AG04449 (cell line): ENCODE results near the gene ABL1.

Experiments
- CTCF ChIA-PET: fragments of 350-600 bp; formaldehyde crosslinking; extraction: SDS; loops from one replicate; lab custom pipeline; 2021; ENCODE audit warnings: antibody characterized with exemption; lab: Yijun Ruan, JAX
- POLR2A ChIA-PET: fragments of 400-600, 350-600 bp; formaldehyde crosslinking; extraction: SDS; loops from one replicate; lab custom pipeline; 2020; ENCODE audit warnings: antibody characterized with exemption, inconsistent platforms; lab: Yijun Ruan, JAX
- DNase-seq: peaks from one replicate; pipeline ENCODE4 v3.0.0-alpha.2; 2010; ENCODE audit warnings: low read depth, low spot score
- H3K4me3 ChIP-seq: 2 replicates; pipeline ENCODE4 v1.5.1; 2011; ENCODE audit warnings: low read depth, mild to moderate bottlenecking, control low read depth, low read length
- CTCF ChIP-seq: IDR thresholded peaks from one replicate; pipeline ENCODE4 v1.5.1; 2011; ENCODE audit warnings: mild to moderate bottlenecking, moderate library complexity, low read length, control low read depth, inconsistent platforms; ENCODE audit not compliant: insufficient read depth; ENCODE audit errors: missing control alignments

The ABL1 gene

DNA sequence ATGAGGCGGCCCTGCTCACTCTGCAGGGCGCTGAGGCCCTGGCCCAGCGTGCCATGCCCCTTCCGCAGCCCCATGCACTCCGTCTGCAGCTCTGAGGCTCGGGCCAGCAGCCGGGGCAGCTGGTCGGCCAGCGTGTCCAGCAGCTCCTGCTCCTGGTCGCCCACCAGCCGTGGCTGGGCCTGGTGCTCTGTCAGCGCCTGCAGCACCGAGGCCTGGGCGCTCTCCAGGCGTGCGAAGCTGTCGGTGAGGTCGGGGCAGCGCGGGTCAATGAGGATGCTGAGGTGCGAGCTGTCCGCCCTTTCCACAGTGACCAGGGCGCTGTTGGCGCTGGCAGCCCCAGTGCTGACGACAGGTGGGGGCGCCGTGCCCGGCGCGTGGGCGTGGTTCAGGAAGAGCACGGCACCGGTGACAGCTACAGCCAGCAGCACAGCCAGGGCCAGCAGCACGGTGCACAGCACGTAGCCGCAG, 94.6 kb downstream of the ABL1 start:
- ChIA-PET CTCF (interaction anchor here (1.1 to 2.8 kb wide), 4 partner anchors 10 to 222 kb away, joined by 3 to 9 read pairs (median 6); no protein-coding TSS in a partner anchor), POLR2A (no interaction called here)
- no peak for DNase-seq
- TF ChIP-seq CTCF, result no peak
- no peak overlapping the region for H3K4me3 ChIP-seq

GRCh38 chr9:130930132-130930803, 95.2 kb downstream of the ABL1 start:
- TF ChIP-seq CTCF, result no peak

DNA sequence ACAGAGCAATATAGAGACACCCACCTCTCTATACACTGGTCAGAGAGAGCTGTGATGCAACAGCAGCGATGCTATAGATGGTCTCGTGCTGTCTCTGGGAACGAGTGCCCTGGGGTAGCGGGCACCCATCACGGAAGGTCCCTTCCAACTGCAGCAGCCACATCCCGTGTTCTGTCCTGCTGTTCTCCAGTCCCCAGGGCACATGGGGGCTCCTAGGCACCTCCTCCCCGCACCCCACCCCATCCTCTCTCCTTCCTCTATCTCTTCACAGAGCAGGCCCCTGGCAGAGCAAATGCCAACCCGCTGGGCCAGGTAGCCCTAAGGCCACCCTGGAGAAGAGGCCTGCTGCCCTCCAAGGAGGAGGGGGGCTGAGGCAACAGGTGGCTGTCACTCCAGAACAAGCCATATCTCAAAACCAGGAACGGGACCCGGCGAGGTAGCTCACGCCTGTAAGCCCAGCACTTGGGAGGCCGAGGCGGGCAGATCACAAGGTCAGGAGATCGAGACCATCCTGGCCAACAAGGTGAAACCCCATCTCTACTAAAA, 95.8 kb downstream of the ABL1 start:
- no peak for TF ChIP-seq CTCF
- POLR2A ChIA-PET, result no interaction called here
- no peak for DNase-seq
- no peak overlapping the region for H3K4me3 ChIP-seq
- CTCF ChIA-PET, result interaction anchor here (1.1 to 1.4 kb wide), 2 partner anchors 64 to 68 kb away, joined by 3 to 5 read pairs; no protein-coding TSS in a partner anchor

More at GRCh38 chr9:130930132-130930803, 95.2 kb downstream of the ABL1 start:
- H3K4me3 ChIP-seq, result no peak overlapping the region
- DNase-seq, result no peak
- CTCF ChIA-PET, result interaction anchor here (1.1 to 2.4 kb wide), 4 partner anchors 9 to 223 kb away, joined by 3 to 9 read pairs (median 4); no protein-coding TSS in a partner anchor
- POLR2A ChIA-PET, result no interaction called here

DNA sequence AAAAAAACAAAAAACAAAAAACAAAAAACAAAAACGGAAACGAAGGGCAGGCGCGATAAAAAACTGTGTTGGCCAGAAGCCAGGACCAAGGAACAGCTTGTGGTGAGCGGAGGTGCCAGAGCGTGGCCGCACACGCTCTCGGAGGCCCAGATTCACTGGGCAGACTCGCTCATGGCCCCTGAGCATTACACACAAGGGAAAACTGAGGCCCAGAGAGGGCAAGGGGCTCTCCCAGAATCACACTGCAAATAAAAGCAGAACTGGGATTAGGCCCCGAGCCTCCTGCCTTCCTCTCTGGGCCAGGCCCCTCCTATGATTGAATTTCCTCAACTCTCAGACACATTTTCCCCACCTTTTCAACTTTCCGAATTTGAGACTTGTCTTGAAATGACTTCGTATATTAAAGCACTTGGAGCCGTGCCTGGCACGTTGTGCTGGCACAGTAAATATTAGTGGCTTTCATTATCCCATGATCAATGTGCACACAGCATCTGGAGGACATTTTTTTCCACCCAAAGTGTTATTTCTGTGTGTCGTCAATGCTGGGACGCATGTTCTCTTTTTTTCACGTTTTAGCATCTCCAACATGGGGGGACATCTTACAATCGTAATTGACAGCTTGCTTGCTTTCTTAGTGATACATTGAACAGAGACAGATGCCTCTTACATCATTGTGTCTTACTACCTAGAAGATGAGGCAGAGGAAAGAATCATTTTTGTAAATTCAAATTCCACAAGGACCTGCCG, 96.6 kb downstream of the ABL1 start:
- ChIA-PET POLR2A (no interaction called here), CTCF (interaction anchor here (1.1 to 4.4 kb wide), 3 partner anchors 65 to 230 kb away, joined by 3 to 21 read pairs (median 5); no protein-coding TSS in a partner anchor)
- DNase-seq, result no peak
- H3K4me3 ChIP-seq, result no peak overlapping the region
- TF ChIP-seq CTCF, result no peak

DNA sequence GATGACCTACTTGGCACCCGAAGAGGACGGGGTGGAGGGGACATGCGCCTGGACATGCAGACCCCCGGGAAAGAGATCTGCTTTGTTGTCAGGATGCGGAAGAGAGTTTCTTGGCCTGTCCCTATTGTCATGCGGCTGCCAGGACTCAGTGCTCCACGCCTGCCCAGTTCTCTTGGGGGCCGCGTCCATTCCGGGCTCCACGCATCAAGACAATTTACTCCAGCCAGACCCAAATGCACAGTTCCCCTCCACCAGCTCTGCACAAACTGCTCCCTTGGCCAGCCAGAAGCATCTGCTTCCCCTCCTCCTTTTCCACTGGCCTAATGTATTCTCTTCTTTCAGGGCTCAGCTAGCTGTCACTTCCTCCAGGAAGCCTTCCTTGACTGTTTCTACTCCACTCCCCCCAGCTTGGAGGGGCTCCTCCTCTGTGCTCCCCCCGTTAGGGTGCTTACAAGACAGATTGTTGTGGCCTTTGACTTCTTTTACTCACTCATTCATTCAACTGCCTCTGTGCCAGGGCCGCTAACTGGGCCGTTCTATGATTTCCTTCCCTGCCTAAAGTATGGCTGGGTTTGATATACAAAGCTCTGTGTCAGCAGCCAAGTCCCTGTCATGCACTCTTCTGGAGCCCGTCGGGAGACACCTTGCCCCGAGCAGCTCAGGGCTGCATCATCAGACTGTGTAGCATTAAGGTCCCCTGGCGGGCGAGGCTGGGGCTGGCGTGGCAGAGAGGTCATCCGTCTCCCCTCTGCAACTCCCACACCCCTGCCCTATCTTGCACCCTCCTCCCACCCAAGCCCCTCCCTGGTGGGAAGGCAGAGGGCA, 97.4 kb downstream of the ABL1 start:
- POLR2A ChIA-PET, result no interaction called here
- no peak overlapping the region for H3K4me3 ChIP-seq
- TF ChIP-seq CTCF, result no peak
- CTCF ChIA-PET, result interaction anchor here (0.8 to 4.4 kb wide), 11 partner anchors 12 to 231 kb away, joined by 3 to 21 read pairs (median 4); no protein-coding TSS in a partner anchor
- DNase-seq, result no peak
